SW480 (cell line): ENCODE results near the gene LPIN1.
"Not testable (repeated sequence)": the region's sequence is repeated elsewhere in the genome, so short reads cannot be mapped to it uniquely, and the experiment has no call there.

ENCODE experiments used
- DNase-seq: peaks from one replicate; pipeline ENCODE4 v3.0.0-alpha.2; 2016; ENCODE audit warnings: low spot score

The LPIN1 gene

DNA sequence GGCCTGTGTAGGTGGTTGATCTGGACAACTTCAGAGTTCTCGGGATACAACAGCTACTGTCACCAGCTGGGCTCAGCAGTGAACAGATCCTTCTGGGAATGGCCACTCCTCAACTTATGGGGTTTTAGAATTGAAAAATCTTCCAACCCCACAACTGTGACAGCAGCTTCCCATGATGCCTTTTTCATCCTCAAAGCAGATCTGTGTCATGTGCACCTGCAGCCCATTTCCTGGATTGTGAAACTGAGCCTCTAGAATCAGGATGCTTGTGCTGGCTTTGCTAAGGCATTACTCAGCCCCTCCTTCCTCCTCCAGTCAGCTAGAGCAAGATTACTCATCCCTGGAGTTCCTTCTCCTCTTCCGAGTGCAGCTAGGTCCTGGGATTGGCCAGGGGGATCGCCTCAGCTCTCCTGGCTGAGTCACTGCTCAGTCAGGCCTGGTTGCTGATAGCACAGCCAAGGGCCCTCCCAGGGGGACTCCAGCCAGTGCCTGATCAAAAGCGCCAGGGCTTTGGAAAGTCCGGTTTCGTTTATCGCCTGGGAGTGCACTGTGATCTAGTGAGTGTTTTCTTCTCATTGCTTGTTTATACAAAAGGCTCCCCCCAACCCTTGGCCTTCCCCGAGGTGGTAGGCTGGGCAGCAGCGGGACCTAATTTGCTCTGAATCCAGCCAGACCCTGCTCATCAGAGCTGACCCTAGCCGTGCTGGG lies 2.4 kb upstream of the LPIN1 start:
- DNase-seq, result peak; percentile 98

DNA sequence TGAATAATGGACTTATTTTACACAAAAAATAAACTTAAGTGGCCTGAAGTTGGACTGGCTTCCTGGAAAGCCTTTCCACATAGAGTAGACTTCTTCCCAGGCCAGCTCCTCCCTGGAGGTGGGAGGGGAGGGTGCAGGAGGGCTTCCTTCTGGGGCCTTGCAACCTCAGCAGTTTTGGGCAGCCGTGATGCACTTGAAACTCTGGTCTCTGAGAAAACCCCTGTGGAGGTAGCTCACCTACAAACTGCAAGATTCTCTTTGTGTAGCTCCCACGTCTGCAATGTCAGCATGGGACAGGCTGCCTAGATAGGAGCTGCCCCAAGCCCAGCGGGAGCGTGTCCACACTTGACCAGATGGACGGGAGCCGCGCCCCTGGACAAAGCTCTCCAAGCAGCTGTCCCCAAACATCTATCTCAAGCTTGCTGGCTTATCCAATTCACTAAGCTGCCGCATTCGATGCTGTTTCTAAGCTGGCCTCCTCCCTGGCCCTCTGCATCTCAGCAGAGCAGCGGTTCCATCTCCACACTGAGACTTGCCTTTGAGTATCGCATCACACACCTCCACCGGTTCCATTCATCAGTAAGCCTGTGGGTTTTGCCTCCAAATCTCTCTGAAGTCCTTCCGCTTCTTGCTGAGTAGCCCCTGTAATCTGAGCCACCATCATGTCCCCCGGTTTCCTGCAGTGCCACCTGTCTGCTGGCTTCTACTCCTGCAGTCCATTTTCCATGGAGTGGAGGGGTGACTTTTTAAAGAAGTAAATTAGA lies 1.6 kb upstream of the LPIN1 start:
- DNase-seq, result peak; percentile 72

DNA sequence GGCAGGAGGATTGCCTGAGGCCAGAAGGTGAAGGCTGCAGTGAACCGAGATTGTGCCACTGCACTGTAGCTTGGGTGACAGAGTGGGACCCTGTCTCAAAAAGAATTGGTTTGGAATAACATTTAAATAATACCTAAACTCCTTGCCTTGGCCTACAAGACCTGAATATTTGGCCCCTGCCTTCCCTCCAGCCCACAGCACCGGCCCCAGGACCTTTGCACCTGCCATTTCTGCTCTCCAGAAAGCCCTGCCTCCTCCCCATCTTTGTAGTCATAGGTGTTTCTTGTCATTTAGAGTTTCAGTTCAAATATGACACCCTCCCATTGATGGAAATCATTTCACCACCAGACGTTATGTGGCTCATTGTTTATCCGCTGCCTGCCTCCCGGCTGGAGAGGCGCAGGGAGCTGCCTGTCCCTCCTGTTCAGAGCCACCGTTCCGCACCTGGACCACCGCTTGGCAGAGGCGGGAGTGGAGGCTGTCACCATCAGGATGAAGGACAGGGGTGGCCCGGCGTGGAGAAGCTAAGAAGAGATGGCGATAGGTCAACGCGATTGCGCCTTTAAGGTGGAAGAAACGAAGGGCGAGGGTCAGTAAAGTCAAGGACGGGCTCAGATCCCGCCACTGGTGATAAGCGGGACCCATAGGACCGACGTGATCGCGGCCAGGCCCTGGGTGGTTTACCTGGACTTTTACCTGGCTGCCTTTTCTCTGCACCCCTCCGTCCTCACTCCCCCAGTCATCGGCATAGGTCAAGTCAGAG lies 638 bp upstream of the LPIN1 start:
- no peak for DNase-seq

DNA sequence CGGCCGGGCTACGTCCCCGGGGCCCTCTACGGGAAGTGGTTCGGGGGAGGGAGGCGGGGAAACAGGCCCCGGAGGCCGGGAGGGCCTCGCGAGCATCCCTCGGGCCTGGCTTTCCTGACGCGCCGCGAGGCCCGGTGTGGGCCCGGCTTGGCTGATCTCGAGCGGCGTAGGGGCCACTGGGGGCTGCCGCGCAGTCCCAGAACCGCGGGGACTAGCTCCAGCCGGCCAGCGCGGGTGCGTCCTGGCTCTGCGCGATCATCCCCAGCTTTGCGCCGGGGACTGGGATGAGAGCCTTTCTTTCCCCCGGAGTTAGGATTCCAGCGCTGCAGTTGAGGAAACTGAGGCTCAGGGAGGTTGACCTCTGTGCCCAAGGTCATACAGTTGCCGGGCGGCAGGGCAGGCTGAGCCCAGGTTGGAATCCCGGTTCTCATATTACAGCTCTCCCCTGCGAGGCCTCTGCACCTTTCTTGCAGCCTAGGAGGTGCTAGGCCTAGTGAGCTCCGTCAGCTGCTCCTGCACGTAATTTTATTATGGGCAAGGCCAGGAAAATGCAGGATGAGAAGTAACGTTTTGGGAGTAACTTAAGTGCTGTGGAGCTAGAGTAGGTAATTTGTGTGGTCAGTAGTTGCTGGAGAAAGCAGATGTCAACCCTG lies 501 bp downstream of the LPIN1 start:
- peak; percentile 61 for DNase-seq

DNA sequence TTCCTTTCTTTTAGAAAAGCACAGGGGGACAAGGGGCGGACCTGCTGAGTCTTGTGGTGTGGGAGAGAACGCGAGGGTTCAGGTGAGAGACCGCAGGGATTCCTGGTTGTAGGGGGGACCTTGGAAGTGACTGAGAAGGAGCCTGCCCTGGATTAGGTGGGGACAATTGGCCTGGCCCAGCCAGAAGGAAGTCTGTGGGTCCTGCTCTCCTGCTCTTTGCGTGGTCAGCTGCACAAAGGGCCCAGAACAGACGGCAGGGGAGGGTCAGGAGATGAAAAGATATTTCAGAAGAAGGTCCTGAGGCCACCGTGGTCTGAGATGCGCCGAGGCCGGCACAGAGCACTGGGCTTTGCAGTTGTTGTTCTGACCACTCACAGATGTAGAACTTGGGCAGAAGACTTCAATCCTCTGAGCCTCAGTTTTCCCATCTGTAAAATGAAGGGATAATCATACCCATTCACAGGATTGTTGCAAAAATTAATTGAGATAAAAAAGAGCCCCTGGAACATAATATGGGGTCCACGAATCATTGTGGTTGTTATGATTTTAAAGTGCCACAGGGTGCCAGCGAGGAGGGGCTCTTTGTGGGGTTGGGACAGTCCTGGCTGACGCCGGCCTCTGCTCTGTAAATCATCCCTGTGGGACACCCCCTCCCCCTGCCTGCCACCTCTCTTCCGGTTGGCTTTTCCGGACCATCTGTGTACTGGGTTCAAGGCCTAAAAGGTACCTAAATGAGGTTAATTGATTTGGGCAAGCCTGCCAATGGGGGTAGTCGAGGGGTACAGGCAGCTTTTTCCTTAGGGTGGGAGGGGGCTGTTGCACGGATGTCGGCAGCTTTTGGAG lies 1.8 kb downstream of the LPIN1 start:
- DNase-seq, result no peak

DNA sequence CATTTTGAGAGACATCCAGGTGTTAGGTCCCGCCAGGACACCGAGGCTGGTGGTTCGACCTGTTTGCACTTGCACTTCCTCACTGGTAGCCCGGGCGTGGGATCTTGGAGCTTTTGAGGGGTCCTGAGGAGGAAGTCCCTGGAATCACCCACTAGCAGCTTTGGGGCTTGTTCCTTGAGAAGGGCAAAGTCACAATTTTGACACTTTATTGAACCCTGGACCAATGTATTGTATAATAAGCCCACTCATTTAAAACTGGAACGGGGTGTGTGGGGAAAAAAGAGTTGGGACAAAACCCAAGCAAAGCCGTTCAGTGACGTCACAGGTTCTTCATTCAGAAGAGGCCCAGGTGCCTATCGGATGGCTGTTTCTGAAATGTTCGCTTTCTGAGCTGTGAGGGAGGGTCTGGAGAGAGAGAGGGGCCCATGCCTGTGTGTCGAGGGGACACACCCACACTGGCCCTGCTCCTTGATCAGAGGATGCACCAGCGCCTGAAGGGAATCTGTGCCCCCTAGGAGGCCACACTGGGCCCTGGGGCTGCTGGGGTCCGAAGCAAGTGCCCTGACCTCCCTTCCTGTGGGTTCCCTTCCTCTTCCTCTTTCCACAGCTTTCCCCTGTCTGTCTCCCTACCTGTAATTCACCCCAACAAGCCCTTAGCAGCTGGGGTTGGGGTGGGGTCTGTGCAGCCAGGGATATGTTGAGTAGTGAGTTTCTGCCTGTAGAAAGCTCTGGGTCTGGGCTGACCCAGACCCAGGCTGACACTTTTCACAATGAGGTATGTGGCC lies 2.6 kb downstream of the LPIN1 start:
- no peak for DNase-seq

DNA sequence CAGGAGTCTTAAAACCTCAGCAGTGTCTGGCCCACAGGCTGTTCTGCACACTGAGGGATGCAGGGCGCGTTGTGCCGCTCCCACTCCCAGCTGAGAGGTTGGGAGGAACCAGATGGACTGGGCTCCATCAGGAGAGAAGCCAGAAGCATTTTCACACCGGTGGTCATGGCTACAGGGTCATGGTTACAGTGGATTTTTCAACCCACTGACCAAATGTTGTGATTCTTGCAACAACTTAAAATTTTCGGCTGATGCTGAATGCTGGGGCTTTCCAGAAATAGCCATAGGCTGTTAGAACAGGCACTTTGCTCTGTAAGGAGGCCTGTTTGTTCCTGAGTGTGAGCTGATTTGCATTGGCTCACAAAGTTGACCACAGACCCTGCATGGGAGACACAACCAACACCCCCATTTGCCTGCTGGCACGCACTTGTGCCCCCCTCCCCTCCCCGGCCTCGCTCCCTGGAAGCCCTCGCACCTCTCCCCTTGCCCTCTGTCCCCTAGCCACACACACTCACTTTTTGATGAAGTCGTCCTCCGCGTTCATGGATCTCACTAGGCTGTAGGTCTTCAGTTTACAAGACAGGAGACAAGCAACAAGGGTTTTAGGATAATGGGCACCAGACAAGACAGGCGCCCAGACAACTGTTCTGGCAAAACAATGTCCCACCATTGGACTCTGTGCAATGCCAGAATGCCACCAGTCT lies 3.4 kb downstream of the LPIN1 start:
- DNase-seq, result no peak

DNA sequence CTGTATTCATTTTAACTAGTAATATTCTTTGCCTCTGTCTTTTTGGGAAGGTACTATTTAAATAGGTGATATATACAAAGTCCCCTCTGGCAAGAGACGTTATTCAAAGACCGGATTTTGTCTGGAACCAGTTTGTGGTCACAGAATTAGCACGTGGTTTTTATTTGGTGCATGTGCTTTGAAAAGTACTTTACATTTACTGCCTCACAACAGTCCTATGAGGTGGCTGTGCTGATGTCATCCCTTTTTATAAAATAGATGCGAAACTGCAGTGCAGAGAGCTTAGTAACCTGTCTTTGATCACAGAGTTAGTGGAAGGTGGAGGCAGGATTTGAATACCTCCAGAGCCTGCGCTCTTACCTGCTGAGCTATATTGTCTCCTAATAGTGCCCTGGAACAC lies 4.0 kb downstream of the LPIN1 start:
- peak; percentile 79 for DNase-seq

DNA sequence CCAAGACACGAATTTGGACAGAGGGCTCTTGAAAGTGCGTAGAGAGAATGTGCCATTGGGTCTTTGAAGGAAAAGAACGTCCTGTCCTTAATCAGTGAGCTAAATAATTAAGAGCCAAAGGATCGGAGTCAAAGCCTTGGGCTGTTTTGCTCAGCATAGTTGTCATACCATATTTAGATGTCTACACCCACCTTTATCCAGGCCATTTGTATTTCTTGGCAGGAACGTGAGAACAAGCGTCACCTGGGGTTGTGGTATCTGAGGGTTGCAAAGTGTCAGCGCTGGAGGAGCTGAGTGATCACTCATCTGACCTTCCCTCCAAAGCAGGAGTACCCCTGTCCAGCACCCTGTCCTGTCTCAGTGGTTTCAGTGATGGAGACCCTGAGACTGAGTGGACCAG lies 4.5 kb downstream of the LPIN1 start:
- no peak for DNase-seq

DNA sequence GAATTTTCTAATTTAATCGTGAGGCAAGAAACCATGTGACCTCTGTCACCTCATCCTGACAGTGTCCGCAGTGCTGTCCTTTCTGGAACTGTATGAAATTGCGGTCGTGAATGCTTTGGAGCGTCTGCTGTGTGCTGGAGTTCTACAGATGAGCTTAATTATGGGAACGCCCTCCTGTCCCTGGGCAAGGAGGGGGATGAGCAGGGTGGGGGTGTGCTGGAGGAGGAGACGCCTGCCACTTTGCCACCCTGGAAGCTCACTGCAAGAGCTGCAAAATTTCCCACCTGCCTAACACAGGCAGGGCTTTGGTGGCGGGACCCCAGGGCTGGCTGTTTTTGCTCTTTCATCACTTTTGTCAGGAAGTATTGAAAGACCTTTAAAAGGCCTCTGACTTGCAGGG lies 6.5 kb downstream of the LPIN1 start:
- no peak for DNase-seq

DNA sequence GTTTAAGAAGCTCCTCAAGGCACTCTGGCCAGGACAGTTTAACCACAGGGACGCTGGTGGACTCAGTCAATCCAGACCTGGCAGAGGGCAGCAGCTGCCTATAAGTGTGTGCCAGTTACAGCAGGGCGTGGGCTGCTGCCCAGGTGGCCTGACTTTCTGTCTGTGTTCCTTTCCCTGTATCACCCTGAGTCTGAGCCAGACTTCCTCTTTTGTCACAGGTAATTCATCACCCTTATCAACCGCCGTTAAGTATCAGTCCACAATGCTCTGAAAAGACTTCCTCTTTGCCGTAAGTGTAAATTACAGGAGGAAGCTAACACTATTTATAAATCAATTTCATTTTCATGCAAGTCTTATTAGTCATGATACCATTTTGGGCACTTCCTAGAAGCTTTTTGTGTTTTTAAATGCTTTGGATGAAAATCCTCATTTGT lies 7.0 kb downstream of the LPIN1 start:
- no peak for DNase-seq

DNA sequence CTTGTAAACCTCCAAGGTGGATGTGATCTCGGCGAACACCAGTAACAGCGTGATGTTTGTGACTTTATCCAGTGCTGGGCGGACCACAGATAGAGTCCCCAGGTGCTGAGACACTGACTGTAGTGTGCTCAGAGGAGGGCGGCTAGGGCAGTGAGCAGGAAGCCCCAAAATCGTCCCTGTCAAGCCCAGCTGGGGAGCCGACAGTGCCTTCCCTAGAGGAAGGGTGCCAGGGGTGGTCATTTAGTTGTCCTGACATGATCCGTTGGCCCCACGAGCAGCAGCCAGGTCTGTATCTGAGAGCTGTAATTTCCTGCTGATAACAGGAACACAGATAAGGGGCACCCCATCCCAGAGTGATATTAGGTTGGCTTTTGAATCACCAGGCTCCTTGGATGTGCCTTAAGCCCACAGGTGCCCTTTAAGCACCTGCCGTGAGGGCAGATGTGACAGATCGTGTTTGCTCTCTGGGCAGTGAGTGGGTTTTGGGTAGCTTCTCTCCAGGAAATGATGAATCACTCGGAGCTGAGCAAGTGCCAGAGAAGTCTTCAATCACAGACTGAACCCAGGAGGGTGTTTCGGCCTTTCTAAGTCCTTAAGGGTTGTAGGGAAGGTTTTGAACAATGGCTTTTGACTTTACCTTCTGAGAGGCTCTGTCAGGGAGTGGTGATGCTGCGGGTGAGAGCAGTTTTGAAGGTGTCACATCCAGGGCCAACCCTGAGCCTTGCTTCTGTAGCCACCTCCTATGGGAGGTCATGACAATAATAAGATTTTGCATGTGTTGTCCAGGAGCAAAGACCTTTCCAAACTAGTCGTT lies 7.7 kb downstream of the LPIN1 start:
- no peak for DNase-seq

DNA sequence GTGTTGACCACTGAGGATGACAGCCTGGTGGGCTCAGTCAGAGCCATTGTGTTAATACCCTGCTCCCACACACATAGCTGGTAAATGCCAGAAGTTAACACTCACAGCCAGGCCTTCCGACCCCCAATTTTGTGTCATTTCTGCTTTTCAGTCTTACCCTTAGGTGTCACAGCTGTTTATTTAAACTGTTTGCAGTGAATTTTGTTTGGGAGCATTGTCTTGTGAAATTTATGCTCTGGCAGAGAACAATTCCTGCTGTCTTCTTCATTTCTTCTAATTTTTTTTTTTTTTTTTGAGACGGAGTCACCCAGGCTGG lies 8.2 kb downstream of the LPIN1 start:
- no peak for DNase-seq

DNA sequence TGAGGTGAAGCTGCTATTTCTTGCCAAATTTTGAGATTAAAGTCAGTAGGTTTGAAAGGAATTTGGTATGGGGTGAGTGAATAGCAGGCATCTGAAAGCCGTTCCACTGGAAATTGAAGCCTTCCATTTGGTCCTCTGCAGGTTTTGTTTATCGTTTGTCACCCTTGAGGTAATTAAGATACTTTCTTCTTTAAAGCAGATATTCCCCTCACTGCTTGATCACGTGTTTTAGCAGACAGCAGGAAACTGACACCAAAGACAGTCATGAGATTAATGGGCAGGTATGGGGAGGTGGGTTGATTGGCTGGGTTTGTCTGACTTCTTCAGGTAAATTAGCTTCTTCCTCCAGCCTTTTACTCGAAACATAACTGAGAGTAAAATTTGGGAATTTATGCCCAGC lies 10.7 kb downstream of the LPIN1 start:
- no peak for DNase-seq

DNA sequence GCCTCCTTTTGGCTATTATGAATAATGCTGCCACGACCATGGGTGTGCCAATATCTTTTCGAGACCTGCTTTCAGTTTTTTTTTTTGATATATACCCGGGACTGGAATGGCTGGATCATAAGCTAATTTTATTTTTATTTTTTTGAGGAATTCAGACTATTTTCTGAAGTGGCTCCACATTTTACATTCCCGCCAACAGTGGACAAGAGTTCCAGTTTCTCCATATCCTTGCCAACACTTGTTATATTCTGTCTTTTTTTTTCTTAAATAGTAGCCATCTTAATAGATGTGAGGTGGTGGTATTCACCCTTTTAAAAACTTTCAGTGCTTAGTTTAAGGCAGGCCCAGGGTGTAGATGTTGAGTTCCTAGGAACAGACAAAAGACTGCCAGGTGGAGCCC lies 11.8 kb downstream of the LPIN1 start:
- DNase-seq, result no peak

DNA sequence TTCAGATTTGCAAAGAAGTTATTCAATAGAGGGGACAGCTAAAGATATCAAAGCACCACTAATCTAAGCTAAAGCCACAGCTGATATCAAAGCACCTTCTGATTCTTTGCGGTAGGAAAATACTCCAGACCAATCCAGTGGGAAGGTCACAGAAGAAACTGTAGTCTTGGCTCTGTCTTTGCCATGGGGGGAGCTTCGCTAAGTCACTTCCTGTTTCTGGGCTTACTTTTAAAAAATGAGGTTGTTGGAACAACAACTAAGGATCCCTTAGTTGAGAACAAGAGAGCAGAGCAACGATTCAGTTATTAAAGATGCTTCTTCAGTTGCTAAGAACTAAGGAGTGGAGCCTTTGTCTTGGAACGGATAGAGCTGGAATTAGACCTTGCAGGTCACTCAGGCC lies 12.2 kb downstream of the LPIN1 start:
- DNase-seq, result no peak

DNA sequence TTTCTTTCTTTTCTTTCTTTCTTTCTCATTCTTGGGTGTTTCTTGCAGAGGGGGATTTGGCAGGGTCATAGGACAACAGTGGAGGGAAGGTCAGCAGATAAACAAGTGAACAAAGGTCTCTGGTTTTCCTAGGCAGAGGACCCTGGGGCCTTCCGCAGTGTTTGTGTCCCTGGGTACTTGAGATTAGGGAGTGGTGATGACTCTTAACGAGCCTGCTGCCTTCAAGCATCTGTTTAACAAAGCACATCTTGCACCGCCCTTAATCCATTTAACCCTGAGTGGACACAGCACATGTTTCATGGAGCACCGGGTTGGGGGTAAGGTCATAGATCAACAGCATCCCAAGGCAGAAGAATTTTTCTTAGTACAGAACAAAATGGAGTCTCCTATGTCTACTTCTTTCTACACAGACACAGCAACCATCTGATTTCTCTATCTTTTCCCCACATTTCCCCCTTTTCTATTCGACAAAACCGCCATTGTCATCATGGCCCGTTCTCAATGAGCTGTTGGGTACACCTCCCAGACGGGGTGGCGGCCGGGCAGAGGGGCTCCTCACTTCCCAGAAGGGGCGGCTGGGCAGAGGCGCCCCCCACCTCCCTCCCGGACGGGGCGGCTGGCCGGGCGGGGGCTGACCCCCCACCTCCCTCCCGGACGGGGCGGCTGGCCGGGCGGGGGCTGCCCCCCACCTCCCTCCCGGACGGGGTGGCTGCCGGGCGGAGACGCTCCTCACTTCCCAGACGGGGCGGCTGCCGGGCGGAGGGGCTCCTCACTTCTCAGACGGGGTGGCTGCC lies 12.9 kb downstream of the LPIN1 start:
- not testable (repeated sequence) for DNase-seq

DNA sequence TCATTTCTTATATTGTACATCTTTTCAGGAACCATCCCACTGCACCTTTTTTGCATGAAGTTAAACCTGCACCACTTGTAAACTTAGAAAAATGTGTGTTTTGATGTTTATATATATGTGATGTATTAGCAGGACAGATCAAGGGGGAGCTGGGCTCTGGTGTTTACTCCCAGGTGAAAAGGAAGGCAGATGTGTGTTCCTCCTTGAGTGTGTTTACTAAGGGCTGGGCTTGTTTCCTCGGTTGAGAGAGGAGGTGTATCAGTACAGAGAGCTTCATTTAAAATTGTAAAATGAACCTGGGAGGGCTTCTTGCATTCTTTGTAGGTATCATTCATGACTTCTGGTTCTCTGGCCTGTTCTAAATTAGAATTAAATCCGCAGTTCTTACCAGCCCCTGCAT lies 14.8 kb downstream of the LPIN1 start:
- no peak for DNase-seq

DNA sequence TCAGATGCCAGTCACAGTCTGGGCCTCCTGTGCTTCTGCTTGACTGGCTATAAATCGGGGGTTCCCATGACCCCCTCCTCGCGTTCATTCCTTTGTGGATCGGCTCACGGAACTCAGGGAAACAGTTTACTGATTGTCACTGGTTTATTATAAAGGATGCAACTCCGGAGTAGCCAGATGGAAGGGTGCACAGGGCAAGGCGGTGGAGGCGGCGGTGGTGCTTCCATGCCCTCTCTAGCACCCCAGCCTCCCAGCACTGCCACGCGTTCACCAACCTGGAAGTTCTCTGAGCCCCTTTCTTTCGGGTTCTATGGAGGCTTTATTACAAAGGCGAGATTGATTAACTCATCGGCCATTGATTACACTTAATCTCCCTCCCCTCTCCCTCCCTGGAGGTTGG lies 15.6 kb downstream of the LPIN1 start:
- no peak for DNase-seq
